Skin of body (tissue), 2 donors: ENCODE measurements around the gene MRPL11. TPM values are rescaled to one million over a fixed set of nuclear protein-coding genes. Genes with fewer than 3 reads are reported as not detected.
A peak's percentile ranks its signal among the peaks of the same experiment; 100 is the strongest.
"Not testable (repeated sequence)": the region's sequence is repeated elsewhere in the genome, so short reads cannot be mapped to it uniquely, and the experiment has no call there.

ENCODE experiments used
- DNase-seq: peaks from one replicate; lab custom pipeline; 2025; lab: John Stamatoyannopoulos, UW
- total RNA-seq: library from RNA; depleted of rRNA; stranded (reverse); fragments of >200 nt; gene quantifications from one replicate; pipeline ENCODE4 v1.2.3, GENCODE V29; 2014

MRPL11 gene
- total RNA-seq, 1 donor from 2014 or later = 18.8 TPM

- not testable (repeated sequence) for DNase-seq
These were observed 6.7 kb downstream of the MRPL11 start for GRCh38 chr11:66431871-66432329.

GRCh38 chr11:66431287-66431686 lies 7.4 kb downstream of the MRPL11 start:
- DNase-seq = not testable (repeated sequence)

- DNase-seq = peak; percentile 17
These were observed 8.6 kb downstream of the MRPL11 start for GRCh38 chr11:66429983-66430602.

GRCh38 chr11:66428933-66429332 lies 9.7 kb downstream of the MRPL11 start:
- DNase-seq = no peak

GRCh38 chr11:66426314-66426713 lies 12.3 kb downstream of the MRPL11 start:
- DNase-seq = no peak

- DNase-seq = peak; percentile 94
These were observed 17.0 kb downstream of the MRPL11 start for GRCh38 chr11:66421492-66422205.

DNA sequence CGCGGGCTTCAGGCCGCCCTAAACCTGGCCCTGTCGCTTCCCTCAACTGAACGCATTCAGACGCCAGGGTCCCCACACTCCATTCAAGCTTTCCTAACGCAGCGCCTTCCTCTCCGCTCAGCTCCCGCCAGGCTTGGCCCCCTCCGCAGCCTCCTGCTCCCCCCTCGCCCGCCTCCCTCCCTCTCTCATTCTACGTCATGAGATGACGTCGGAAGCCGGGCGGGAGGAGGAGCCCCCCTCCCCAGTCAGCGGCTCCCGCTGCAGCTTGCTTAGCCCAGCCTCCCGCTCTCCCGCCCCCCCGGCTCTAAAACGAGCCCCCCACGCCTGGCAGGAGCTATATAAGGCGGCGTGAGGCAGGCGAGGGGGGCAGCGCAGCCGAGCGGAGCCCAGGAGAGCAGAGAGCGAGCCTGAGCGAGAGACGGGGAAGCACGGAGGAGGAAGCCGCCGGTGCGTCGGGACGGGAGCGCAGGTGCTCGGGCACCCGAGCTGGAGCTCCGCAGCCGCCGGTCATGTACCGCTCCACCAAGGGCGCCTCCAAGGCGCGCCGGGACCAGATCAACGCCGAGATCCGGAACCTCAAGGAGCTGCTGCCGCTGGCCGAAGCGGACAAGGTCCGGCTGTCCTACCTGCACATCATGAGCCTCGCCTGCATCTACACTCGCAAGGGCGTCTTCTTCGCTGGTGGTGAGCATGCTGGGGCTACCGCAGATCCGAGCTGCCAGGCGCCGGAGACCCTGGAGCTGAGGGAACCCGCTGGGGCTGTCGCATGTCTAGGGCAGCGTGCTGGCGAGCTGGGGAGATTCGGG lies 17.8 kb downstream of the MRPL11 start, which contains the start of gene NPAS4:
TSS of gene NPAS4 (plus strand) at position 365 of the 806 bp plus-strand sequence. CDS start at position 510, 145 bp downstream.
- DNase-seq = no peak

- no peak for DNase-seq
These were observed 18.8 kb downstream of the MRPL11 start for GRCh38 chr11:66419825-66420224.

DNA sequence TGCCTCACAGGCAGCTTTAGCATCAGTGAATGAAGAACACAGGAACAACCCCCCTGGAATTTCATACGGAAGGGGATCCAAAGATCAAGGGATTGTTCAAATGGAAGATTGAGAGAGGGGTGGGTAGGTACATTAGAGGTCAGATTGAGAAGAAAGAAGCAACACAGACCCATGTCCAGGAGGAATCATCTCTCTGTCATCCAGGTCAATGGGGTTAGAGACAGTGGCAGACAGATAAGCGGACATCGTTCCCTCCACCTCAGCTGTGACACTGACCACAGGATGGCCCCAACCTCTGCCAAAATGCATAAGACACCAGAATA lies 19.7 kb downstream of the MRPL11 start:
- DNase-seq = no peak

DNA sequence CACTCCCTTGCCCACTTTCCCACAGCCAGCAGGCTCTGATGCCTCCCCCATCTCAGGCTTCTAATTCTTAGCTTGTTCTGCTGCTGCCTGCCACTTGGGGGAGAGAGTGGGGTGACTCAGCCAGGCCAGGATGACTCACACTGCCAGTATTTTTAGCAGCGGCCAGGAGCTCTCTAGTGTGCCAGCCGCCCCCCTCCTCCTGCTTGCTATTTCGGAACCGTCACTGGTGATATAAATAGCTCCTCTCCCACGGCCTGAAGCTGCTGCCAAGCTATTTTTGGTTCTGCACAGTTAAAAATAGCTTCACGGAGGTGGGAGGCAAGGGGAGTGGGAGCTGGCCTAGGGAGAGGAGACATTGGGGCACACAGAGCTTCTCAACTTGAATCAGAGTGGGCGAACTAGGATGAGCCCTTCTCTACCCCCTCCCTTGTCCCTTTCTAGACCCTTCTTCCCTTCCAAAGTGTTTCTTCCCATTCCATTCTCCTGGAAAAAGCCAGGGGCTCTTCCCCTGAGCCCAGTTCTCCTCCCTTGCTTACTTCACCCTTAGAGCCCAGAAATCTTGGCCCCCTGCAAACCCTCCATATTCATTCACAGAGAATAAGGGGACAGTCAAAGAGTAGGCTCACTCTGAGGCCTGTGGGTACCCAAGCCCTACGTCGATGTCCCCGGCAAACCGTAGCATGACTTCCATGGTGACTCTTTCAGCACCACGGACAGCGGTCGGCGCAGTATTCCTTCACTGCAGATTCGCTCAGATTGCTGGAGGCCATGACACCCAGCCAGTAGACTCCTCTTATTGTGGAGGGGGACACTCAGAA lies 20.3 kb downstream of the MRPL11 start:
- DNase-seq = peak; percentile 5

- no peak for DNase-seq
These were observed 21.6 kb downstream of the MRPL11 start for GRCh38 chr11:66417000-66417399.

DNA sequence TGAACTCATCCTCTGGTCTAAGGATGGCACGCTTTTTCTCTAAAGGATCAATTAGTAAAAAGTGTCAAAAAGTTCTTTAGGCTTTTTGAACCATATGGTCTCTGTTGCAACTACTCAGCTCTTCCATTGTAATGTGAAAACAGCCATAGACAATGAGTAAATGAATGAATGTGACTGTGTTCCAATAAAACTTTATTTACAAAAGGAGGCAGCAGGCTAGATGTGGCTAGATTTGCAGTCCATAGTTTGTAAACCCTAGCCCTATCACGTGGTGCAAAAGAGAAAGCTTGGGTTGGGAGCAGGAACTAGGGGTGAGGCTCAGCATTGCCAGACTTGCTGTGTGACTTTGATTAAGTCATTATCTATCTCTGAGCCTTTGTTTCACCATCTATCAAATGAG lies 23.2 kb downstream of the MRPL11 start:
- no peak for DNase-seq

- DNase-seq = no peak
These were observed 24.3 kb downstream of the MRPL11 start for GRCh38 chr11:66414120-66414934.

DNA sequence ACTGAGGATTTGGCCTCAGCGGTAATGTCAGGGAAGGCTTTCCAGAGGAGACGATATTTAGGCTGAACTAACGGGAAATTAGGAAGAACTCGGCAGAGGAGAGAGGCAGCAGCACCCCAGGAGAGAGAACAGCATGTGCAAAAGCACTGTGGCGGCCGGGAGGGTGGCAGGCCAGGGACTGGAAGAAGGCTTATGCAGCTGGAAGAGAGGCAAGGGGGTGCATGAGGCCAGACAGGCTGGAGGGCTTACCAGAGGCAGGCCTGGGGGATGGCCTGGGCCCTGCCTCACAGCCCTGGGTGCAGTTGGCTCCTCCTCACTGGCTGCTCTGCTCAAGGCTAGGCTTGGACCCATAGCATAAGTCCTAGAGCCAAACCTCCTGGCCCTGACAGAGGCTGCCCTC lies 25.5 kb downstream of the MRPL11 start:
- no peak for DNase-seq

DNA sequence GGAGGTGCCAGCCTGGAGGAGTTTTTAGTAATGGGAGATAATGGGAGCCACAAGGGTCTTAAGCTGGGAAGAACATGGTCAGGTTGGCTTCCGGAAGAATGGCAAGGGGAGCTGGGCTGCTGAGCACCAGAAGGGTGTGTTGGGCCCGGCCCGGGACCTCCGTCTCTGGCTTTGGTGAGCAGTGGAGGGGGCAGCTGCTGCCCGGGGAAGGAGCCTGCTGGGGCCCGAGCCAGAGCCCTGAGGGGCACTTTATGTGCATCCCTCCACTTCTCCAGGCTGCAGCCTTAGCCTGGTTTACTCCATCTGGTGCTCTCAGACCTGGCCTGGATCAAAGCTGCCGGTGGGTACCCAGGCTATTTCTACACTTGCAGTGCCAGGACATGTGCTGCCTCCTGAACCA lies 26.5 kb downstream of the MRPL11 start:
- no peak for DNase-seq

DNA sequence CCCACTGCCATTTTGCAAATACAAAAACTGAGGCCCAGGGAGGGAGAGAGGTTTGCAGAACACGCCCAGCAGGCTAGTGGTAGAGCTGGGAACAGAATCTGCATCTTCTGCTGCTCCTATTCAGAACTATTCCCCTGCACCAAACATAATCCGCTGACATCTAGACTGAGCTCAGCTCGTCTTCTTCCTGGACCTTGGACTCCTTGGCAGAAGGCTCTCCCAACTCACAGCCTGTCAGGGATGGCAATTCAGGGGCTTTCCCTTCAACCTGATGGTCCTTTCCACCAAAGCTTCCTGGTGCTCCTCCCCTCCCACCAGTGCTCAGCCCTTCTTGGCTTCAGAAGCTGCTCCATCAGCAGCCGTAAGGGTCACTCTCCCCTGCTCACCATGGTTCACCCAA lies 27.3 kb downstream of the MRPL11 start:
- no peak for DNase-seq

GRCh38 chr11:66410191-66410590 lies 28.5 kb downstream of the MRPL11 start:
- no peak for DNase-seq

GRCh38 chr11:66409226-66409625 lies 29.4 kb downstream of the MRPL11 start:
- no peak for DNase-seq

GRCh38 chr11:66408488-66409214 lies 30.0 kb downstream of the MRPL11 start:
- peak; percentile 82 for DNase-seq

GRCh38 chr11:66407651-66408050 lies 31.0 kb downstream of the MRPL11 start:
- no peak for DNase-seq
